ENCODE measurements around the gene TJAP1.
A peak's percentile ranks its signal among the peaks of the same experiment; 100 is the strongest.

The TJAP1 gene, protein sequence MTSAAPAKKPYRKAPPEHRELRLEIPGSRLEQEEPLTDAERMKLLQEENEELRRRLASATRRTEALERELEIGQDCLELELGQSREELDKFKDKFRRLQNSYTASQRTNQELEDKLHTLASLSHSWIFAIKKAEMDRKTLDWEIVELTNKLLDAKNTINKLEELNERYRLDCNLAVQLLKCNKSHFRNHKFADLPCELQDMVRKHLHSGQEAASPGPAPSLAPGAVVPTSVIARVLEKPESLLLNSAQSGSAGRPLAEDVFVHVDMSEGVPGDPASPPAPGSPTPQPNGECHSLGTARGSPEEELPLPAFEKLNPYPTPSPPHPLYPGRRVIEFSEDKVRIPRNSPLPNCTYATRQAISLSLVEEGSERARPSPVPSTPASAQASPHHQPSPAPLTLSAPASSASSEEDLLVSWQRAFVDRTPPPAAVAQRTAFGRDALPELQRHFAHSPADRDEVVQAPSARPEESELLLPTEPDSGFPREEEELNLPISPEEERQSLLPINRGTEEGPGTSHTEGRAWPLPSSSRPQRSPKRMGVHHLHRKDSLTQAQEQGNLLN

DNA sequence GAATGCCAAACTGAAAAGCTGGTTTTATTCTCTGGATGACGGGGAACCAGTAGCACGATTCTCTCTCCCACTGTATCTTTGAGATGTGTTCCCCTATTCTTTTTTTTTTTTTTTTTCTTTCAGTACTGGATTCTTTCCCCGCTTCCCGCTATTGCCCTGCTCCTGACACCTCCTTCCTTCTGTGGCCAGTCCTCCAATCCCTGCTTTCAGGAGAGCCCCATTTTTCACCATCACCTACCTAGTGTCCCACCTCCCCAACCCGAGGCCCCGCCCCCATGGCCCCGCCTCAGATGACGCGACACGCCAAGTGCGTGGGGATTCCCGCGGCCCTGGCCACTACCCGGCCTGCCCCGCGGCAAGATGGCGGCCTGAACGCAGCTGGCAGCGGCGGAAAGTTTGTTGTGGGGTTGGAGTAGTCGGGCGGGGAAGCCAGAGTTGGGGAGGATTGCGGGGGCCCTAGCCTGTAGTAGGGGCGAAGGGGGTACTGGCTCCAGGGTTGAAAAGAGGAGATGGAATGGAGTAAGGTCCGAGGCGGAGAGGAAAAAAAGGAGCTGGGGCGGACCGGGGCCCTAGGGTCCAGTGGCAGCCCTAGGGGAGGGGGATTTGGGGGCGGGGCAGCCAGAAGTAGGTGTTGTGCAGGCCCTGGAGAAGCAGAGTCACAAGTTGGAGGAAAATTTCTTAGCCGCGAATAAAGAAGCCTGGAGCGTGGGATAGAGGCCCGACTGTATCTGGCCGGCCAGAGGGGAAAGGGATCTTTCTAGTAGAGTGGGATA lies at the start of gene TJAP1:
Gene TJAP1, plus strand, starts transcription at position 336 of the 773 bp plus-strand sequence. CDS start 21,432 bp downstream, outside the sequence.
- peak; percentile 94 for DNase-seq

DNA sequence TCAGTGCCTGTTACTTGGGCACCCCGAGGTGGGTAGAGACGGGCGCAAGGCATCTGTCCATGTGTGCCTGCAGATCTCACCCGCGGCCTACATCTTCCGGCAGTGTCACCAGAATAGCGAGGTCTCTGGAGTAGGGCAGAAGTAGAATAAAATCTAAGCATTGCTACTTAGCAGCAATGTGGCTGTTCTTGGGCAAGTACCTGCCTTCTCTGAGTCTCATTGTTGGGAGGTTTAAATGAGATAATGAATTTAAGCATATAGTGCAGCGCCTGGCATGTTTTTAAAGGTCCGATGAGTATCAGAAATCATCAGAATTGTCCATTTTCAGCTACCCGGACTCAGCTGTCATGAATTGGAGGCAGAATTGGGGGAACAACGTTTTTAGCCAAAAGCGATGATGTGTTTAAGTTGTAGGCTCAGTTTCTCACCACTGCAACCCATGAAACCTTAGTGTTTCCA lies 49.2 kb upstream of the TJAP1 start:
- DNase-seq, result no peak

DNA sequence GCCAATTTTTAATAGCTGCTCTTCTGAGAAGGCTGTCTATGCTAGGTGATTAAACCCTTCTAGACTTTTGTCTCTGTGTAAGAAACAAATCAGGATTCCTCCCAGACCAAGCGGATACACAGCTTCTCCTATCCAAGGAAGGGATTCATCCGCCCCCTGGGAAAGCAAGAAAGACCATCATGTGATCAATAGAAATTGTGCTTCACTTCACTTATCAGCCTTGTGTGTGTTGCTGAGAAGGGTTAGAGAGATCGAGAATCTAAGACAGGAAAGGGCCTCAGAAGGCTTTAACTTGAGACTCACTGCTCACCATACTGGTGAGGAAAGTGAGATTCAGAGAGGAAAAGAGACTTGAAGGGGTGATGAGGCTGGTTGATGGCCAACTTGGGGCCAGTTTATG lies 48.5 kb upstream of the TJAP1 start:
- DNase-seq, result no peak

DNA sequence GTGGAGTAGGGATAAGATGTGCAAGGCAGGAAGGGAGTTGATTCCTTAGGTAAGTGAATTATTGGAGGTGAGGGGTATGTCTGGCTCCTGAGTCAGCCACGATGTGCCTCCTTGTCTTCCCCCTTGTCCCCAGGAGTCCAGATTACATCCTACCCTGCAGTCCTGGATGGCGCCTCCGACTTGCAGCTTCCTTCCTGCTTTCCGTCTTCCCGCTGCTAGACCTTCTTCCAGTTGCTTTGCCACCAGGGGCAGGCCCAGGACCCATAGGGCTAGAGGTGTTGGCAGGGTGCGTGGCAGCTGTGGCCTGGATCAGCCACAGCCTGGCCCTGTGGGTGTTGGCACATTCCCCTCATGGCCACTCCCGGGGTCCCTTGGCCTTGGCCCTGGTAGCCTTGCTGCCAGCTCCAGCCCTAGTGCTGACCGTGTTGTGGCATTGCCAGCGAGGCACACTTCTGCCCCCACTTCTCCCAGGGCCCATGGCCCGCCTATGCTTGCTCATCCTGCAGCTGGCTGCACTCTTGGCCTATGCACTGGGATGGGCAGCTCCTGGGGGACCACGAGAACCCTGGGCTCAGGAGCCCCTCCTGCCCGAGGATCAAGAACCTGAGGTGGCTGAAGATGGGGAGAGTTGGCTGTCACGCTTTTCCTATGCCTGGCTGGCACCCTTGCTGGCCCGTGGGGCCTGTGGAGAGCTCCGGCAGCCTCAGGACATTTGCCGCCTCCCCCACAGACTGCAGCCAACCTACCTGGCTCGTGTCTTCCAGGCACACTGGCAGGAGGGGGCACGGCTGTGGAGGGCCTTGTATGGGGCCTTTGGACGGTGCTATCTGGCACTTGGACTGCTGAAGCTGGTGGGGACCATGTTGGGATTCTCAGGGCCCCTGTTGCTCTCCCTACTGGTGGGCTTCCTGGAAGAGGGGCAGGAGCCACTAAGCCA lies 45.1 kb upstream of the TJAP1 start:
- DNase-seq, result no peak

DNA sequence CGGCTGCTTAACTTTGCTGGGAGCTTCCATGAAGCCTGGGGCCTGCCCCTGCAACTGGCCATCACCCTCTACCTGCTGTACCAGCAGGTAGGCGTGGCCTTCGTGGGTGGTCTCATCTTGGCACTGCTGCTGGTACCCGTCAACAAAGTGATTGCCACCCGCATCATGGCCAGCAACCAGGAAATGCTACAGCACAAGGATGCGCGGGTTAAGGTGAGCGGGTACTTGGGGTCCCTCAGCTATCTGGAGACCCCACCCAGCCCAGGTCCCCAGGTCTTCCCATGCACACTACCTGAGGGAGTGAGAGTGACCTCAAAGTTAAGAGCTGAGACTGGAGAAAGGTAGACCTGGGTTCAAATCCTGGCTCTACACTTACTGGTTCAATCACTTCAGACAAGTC lies 44.2 kb upstream of the TJAP1 start:
- no peak for DNase-seq

DNA sequence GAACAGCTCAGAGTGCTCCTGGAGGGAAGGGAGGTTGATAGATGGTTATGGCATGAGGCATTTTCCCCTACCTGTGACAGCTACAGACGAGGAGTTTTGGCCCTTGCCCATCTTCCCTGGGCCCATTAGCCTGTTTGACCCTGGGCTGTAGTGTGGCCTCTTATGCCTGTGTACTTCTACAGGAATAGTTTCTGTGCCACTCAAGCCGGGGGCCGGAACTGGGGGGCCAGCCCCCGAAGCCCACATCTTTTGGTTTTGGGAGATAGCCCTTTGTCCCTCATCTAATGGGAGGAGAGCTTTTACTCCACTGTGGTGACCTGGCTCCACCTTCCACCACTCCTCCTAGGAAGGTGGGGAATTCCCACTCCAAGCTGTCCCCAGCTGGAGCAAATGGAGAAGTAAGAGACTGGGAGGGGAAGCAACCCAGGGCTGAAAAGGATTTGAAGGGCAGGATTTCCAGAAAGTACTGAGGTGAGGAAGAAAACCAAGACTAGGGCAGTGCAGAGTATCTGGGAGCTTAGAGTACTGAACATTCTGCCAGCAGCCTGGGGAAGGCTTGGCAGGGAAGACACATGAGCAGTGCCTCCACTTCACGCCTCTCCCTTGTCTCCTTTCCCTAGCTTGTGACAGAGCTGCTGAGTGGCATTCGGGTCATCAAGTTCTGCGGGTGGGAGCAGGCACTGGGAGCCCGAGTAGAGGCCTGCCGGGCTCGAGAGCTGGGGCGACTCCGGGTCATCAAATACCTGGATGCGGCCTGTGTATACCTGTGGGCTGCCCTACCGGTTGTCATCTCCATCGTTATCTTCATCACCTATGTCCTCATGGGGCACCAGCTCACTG lies 43.1 kb upstream of the TJAP1 start:
- DNase-seq, result no peak

DNA sequence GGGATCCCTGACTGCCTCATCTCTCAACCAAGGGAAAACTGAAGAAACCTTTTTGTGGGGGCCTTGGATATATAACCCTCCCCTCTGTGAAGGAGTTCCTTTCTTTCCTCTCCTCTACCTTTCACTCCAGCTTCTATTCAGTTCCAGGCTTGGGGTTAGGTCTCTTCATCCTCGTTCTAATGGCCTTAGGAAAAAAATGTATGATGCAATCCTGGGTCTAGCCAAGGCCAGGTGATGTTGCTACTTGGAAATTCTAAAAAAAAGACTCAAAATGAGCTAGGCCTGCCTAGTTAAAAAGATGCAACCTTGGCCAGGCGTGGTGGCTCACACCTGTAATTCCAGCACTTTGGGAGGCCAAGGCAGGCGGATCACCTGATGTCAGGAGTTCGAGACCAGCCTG lies 42.4 kb upstream of the TJAP1 start:
- DNase-seq, result no peak

DNA sequence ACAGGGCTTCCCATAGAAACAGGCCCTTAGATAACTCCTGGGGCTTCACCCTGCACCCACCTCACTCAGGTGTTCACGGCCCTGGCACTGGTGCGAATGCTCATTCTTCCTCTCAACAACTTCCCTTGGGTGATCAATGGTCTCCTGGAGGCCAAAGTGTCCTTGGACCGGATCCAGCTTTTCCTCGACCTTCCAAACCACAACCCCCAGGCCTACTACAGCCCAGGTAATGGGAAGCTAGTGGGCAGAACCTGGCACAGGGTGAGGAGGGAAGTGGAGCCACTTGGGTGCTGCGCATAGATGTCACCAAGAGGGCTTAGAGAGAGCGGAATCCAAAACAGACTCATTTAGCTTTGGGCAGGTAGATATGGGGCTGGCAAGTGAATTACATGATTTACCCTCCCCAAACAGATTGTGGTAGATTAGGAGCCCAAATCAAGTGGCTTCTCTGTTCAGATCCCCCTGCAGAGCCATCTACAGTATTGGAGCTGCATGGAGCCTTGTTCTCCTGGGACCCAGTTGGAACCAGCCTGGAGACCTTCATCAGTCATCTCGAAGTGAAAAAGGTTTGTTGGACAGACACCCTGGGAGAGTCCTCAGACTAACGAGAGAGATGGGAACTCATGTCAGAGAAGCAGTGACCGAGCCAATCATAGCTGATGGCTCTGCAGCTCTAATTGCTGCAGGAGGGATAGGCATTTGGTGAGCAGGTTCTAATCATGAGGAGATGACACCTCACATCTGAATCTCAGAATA lies 41.5 kb upstream of the TJAP1 start:
- DNase-seq, result no peak

DNA sequence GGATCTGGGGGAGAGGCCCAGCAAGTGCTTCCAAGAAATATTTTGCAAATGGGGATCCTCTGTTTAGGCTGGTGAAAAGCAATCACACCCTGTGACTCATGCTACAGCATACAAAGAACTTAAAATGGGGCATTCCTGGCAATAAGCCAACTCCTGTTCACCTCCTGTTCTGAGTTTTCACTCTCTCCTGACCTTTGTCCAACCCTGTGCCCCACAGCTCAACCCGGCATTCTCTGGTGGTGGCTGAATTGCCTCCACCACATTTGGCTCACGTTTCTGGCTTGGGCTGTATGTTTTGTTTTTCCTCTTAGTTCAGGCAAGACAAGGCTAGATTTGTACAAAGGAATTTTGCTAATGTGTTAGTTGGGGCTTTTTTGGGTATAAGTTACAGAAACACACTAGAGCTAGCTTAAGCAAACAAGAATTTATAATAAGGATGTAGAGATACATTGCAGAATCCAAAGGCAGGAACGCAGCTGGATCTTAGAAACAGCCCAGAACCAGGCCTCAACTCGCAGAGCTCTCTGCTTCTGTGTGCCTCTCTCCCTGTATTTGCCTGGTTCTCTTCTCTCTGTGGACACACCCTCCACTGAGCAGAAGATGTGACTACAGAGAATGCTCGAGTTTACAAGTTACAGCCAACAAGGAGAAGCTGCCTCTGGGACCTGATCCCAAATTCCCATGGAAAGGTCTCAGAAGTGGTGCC lies 40.6 kb upstream of the TJAP1 start:
- no peak for DNase-seq

DNA sequence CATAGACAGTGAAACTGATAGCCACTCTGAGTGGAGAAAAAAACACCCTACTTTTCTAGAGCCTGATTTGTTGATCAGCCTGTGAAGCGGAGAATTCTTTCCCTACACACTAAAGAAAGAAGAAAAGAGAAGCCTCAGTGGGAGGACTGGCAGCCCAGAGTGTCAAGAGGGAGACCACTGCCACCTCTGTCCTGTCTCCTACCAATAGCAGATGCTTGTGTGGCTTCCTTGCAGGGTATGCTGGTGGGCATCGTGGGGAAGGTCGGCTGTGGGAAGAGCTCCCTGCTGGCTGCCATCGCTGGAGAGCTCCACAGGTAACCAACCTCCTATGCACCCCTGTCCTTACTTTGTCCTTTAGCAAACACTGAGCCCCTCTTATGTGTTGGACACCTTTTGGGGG lies 39.7 kb upstream of the TJAP1 start:
- DNase-seq, result no peak

DNA sequence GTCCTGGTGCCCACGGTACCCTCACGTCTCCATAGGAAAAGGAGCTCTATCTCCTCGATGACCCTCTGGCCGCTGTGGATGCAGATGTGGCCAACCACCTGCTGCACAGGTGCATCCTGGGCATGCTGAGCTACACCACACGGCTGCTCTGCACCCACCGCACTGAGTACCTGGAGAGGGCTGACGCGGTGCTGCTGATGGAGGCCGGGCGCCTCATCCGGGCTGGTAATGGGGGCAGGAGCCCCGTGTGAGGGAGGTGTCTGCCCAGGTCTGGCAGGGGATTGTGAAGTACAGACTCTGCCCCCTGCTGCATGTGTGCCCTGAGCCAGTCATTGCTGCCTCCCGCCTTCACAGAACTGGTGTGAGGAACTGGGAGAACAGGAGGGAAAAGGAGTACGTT lies 34.4 kb upstream of the TJAP1 start:
- no peak for DNase-seq

DNA sequence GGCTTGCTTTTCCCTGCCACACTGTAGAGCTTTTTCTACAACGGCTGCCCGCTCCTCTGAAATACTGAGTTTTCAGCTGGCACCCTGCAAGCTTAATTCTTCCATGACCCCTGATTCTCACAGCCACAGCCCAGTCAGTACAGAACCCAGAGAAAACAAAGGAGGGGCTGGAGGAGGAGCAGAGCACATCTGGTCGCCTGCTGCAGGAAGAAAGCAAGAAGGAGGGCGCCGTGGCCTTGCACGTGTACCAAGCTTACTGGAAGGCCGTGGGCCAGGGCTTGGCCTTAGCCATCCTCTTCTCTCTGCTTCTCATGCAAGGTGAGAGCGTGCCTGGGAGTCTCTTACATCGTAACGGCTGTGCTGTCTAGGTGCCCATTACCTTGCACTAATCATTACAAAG lies 33.3 kb upstream of the TJAP1 start:
- no peak for DNase-seq

DNA sequence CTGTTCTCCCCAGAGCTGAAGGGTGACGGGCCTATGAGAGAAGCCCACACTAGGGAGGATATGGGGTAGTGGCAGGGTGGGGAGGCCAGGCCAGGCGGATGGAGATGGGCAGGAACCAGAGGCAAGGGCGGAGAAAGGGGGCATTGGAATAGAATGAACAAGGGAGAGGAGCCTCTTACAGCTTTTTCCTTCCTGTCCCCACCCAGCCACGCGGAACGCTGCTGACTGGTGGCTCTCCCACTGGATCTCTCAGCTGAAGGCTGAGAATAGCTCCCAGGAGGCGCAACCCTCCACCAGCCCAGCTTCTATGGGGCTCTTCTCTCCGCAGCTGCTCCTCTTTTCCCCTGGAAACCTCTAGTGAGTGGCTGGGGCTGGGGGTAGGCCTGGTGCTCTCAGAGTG lies 32.8 kb upstream of the TJAP1 start:
- DNase-seq, result no peak

DNA sequence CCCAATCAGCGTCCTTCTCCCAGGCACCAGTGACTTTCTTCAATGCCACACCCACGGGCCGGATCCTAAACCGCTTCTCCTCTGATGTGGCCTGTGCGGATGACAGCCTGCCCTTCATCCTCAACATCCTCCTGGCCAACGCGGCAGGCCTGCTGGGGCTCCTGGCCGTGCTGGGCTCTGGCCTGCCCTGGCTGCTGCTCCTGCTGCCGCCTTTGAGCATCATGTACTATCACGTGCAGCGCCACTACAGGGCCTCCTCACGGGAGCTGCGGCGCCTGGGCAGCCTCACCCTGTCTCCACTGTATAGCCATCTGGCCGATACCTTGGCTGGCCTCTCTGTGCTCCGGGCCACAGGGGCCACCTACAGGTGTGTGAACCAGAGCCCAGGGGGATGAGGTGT lies 31.8 kb upstream of the TJAP1 start:
- no peak for DNase-seq

DNA sequence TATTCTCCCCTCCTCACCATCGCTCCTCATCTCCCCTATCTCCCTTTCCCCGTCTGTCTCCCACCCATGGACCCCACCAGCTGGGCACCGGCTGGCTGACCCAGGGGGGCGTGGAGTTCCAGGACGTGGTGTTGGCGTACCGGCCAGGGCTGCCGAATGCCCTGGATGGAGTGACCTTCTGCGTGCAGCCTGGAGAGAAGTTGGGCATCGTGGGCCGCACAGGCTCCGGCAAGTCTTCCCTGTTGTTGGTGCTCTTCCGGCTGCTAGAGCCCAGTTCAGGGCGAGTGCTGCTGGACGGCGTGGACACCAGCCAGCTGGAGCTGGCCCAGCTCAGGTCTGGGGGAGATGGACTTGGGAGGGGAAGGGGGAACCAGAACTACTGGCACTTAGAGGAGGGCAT lies 29.8 kb upstream of the TJAP1 start:
- DNase-seq, result no peak

DNA sequence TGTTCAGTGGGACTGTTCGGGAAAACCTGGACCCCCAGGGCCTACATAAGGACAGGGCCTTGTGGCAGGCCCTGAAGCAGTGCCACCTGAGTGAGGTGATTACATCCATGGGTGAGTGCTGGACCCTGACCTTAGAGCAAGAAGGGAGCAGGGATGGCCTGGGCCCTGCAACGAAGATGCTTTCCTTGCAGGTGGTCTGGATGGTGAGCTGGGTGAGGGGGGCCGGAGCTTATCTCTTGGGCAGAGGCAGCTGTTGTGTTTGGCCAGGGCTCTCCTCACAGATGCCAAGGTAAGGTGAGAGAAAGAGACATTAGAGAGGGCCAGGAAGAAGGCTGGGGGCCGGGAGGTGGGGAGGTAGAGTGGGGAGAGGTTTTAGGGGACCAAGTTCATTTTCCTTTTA lies 28.5 kb upstream of the TJAP1 start:
- no peak for DNase-seq

DNA sequence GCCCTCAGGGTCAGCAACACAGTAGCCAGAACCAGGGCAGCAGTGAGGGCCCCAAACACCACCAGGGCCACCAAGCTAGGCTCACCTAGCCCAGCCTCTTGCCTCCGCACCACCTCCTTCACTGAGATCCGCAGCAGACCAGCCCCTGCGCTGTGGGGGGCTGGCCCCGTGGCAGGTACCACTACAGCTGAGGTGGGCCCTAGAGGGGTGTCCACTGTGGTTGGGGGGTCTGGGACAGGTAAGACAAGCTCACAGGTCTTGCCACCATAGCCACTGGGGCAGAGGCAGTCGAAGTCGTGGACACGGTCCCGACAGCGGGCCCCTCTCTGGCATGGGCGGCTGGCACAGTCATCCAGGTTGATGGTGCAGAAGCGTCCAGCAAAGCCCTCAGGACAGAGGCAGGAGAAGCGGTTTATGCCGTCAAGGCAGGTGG lies 26.7 kb upstream of the TJAP1 start:
- DNase-seq, result no peak

DNA sequence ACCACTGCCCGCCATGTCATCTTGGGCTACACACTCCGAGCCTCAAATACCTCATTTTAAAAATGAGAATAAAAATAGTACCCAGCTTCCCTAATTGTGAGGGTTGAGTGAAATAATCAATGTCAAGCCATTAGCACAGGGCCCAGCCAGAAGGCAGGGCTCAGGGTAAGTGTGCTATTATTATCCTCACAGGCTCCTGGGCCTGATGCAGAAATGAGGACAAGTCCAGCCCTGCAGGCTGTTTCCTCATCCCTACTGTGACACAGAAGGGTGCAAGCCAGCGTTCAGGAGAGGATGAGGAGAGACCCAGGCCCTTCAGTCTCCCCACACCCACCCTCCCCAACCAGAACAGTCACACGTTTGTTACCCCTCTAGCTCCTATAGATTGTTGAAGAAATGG lies 26.0 kb upstream of the TJAP1 start:
- DNase-seq, result no peak

DNA sequence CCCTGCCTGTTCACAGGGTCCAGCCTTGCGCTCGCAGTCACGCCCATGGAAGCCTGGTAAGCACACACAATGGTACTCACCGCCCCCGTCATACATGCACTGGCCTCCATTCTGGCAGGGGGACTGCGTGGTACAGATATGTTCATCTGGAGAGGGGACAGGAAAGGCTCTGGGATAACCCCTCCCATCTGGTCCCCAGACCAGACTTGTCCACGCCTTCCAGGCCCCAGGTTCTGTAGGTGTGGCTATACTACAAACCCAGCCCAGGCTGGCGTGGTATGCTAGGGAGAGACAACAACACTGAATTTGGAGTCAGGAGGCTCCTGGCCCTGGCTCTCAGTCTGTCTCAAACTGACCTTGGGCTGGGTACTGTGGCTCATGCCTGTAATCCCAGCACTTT lies 25.4 kb upstream of the TJAP1 start:
- no peak for DNase-seq

DNA sequence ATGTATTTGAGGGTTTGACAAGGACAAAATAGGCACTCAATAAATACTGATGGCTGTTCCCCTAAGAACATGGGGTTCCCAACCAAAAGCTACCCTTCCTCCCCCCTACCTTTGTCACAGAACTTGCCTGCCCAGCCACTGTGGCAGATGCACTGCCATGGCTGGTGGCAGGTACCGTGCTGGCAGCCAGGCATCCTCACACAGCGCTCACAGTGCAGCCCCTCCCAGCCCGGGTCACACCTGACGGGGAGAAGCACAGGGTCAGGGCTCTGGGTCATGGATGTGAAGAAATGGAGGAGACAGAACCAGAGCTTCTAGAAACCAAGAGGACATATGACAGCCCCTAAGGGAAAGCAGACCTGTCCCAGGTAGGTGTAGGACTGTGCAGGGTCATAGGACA lies 24.5 kb upstream of the TJAP1 start:
- DNase-seq, result no peak
